GM18505 (cell line): ENCODE measurements around the gene KIF7.
"Not testable (repeated sequence)": the region's sequence is repeated elsewhere in the genome, so short reads cannot be mapped to it uniquely, and the experiment has no call there.

Experiments
- ATAC-seq: cut with Tn5 transposase; IDR thresholded peaks from one replicate; pipeline ENCODE4 v1.9.1; 2021; ENCODE audit not compliant: unreplicated experiment
- POLR2A ChIP-seq: IDR thresholded peaks from 4 replicates; pipeline ENCODE4 v1.6.1; 2011; ENCODE audit warnings: borderline replicate concordance; ENCODE audit not compliant: insufficient read depth, insufficient read length; ENCODE audit errors: extremely low read depth

The KIF7 gene

GRCh38 chr15:89591834-89592233 lies 63.4 kb downstream of the KIF7 start:
- TF ChIP-seq POLR2A: no peak

GRCh38 chr15:89587955-89588354 lies 67.3 kb downstream of the KIF7 start:
- no peak for ATAC-seq
- no peak for TF ChIP-seq POLR2A

More at GRCh38 chr15:89591834-89592233, 63.4 kb downstream of the KIF7 start:
- ATAC-seq: no peak

GRCh38 chr15:89586651-89587050 lies 68.6 kb downstream of the KIF7 start:
- TF ChIP-seq POLR2A: no peak
- ATAC-seq: no peak

- ATAC-seq: not testable (repeated sequence)
Observed at GRCh38 chr15:89580747-89581146, 74.5 kb downstream of the KIF7 start.

GRCh38 chr15:89578146-89578545 lies 77.1 kb downstream of the KIF7 start:
- ATAC-seq: no peak
- no peak for TF ChIP-seq POLR2A
